HUES6 (cell line): Measurements from ENCODE around the gene PIP5K1A.
"Not testable (repeated sequence)": the region's sequence is repeated elsewhere in the genome, so short reads cannot be mapped to it uniquely, and the experiment has no call there.

ENCODE experiments used
- H3K27ac ChIP-seq: 2 replicates; pipeline ENCODE4 v1.7.0; 2013; ENCODE audit warnings: low read depth, mild to moderate bottlenecking, low read length, inconsistent platforms
- H3K27me3 ChIP-seq: 2 replicates; pipeline ENCODE4 v1.6.1; 2013; ENCODE audit warnings: low read length; ENCODE audit not compliant: control insufficient read depth, insufficient read depth
- H3K36me3 ChIP-seq: 2 replicates; pipeline ENCODE4 v1.6.1; 2013; ENCODE audit warnings: low read length; ENCODE audit not compliant: control insufficient read depth, insufficient read depth
- H3K4me1 ChIP-seq: 2 replicates; pipeline ENCODE4 v1.6.1; 2013; ENCODE audit warnings: low read length; ENCODE audit not compliant: control insufficient read depth, insufficient read depth
- H3K4me3 ChIP-seq: 2 replicates; pipeline ENCODE4 v1.5.1; 2013; ENCODE audit warnings: low read depth, low read length
- H3K9ac ChIP-seq: one replicate; pipeline ENCODE4 v1.6.1; 2013; ENCODE audit warnings: mild to moderate bottlenecking, low read length
- H3K9me3 ChIP-seq: 2 replicates; pipeline ENCODE4 v1.6.1; 2013; ENCODE audit warnings: low read depth, low read length; ENCODE audit not compliant: control insufficient read depth, insufficient read depth

The PIP5K1A gene

DNA sequence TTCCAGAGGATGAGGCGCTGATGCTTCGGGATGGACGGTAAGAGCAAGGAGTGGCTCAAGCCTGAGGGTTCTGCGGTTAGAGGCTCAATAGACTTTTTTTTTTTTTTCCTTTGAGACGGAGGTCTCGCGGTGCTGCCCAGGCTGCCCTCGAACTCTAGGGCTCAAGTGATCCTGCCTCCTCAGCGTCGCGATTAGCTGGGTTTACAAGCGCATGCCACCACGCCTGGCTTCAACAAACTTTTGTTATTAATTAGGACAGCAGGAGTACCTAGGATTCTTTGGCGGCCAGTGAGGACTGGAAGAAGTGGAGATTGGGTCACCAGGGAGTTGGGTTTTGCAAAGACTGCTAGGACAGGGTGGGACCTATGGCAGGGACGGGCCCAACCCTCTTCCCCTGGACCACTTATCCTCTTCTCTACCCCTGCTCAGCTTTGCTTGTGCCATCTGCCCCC lies 31.8 kb upstream of the PIP5K1A start:
- Histone ChIP-seq H3K27ac (peak overlapping the region; percentile 35; the same call in 1 of the 2 replicates), H3K9me3 (no peaks in the 10 kb centered on the region), H3K4me3 (peak overlapping the region; percentile 95), H3K27me3 (no peaks in the 10 kb centered on the region), H3K36me3 (peaks cover 30% of the 10 kb centered on the region), H3K9ac (peak overlapping the region; percentile 89), H3K4me1 (peaks cover 7% of the 10 kb centered on the region)

DNA sequence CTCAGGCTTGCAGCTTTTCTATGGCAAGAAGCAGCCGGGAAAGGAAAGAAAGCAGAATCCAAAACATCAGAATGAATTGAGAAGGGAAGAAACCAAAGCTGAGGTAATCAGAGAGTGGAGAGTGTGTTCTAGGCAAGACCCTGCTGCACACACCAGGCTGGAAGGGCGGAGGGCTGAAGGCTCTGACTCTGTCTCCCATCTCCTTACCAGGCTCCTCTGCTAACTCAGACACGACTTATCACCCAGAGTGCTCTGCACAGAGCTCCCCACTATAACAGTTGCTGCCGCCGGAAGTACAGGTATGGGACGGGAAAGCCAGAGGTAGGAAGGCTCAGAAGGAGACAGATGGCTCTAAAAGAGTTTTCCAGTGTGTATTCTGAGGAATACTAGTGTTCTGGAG lies 31.2 kb upstream of the PIP5K1A start:
- peak overlapping the region; percentile 95 for H3K4me3 ChIP-seq
- peaks cover 27% of the 10 kb centered on the region for H3K36me3 ChIP-seq
- H3K27ac ChIP-seq: no peak overlapping the region
- no peaks in the 10 kb centered on the region for H3K27me3 ChIP-seq
- peaks cover 7% of the 10 kb centered on the region for H3K4me1 ChIP-seq
- H3K9ac ChIP-seq: peak overlapping the region; percentile 89
- no peaks in the 10 kb centered on the region for H3K9me3 ChIP-seq

DNA sequence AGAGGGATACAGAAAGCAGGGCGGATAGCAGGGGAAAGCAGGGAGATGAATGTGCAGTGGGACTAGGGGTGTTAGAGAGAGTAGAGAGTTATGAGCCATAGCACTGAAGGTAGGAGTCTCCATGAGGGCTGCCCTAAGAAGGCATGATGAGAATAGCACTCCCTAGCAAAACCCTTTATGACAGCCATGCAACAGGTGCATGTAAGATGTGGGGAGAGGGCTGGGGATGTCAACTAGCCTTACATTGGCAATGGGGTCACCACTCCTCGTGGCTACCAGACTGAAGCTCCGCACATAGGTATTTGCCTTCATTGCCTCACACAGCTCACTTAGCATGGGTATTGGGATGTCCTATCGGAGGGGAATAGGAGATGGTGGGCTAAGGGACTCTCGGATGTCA lies 27.2 kb upstream of the PIP5K1A start:
- no peak overlapping the region for H3K27ac ChIP-seq
- H3K27me3 ChIP-seq: no peaks in the 10 kb centered on the region
- H3K4me1 ChIP-seq: no peaks in the 10 kb centered on the region
- H3K36me3 ChIP-seq: peaks cover 52% of the 10 kb centered on the region
- no peak overlapping the region for H3K9ac ChIP-seq
- H3K4me3 ChIP-seq: no peak overlapping the region
- no peaks in the 10 kb centered on the region for H3K9me3 ChIP-seq

DNA sequence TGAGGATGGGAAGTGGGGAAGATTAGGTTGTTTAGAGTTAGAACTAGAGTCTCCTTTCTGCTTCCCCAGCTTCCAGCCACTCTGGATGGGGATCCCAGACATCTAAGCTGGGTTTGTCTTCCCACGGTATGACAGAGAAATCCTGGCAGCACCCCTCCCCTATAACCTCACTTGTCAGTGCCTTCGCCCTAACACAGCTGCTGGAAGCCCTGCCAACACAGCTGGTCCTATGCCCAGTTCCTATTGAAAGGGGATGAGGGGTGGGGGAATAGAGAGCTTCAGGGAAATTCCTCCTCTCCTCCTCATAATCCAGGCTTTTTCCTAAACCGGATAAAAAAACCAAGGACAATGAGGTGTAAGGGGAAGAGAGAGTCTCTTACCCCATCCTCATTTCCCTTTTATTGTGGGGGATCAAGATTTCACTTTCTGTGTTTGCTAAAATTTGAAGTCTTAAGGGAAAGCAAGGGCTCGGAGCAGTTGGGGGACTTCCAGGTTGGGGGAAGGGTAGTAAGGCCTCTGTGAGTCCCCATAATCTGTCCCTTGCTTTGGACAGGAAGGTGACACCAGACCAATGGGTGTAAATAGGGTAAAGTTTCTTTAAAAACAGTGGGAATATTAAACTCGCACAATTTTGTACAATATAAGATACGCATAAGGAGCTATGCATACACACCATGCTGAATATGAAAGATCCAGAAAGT lies 23.2 kb upstream of the PIP5K1A start:
- H3K27ac ChIP-seq: no peak overlapping the region
- no peak overlapping the region for H3K9ac ChIP-seq
- no peaks in the 10 kb centered on the region for H3K4me1 ChIP-seq
- H3K36me3 ChIP-seq: peaks cover 69% of the 10 kb centered on the region
- H3K4me3 ChIP-seq: no peak overlapping the region
- H3K27me3 ChIP-seq: no peaks in the 10 kb centered on the region
- H3K9me3 ChIP-seq: no peaks in the 10 kb centered on the region

DNA sequence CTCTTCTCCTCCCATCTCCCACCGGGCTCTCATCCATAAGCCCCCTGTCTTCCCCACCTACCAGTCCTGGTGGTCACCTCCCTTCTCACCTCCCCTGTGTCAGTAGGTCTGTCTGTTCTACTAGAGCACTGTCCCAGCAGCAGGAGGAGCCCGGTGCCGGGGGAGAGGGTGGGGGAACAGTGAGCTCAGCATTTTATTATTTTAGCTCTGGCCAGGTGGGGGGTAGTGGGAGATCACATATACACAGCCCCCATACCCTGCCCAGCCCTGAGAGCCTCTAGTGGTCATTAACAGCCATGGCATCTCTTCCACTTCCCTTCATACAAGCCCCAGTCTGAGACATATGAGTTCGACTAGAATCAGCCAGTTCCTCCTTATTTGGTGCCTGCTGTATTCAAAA lies 22.5 kb upstream of the PIP5K1A start, which contains the start of gene TMOD4:
Gene TMOD4 (minus strand): TSS at position 119 of the 400 bp plus-strand sequence. CDS start 1,106 bp downstream, outside the sequence.
- H3K36me3 ChIP-seq: peaks cover 70% of the 10 kb centered on the region
- no peaks in the 10 kb centered on the region for H3K9me3 ChIP-seq
- H3K27me3 ChIP-seq: no peaks in the 10 kb centered on the region
- H3K4me1 ChIP-seq: no peaks in the 10 kb centered on the region
- H3K9ac ChIP-seq: no peak within 1 kb of the TSS
- no peak within 1 kb of the TSS for H3K4me3 ChIP-seq
- H3K27ac ChIP-seq: no peak within 1 kb of the TSS

DNA sequence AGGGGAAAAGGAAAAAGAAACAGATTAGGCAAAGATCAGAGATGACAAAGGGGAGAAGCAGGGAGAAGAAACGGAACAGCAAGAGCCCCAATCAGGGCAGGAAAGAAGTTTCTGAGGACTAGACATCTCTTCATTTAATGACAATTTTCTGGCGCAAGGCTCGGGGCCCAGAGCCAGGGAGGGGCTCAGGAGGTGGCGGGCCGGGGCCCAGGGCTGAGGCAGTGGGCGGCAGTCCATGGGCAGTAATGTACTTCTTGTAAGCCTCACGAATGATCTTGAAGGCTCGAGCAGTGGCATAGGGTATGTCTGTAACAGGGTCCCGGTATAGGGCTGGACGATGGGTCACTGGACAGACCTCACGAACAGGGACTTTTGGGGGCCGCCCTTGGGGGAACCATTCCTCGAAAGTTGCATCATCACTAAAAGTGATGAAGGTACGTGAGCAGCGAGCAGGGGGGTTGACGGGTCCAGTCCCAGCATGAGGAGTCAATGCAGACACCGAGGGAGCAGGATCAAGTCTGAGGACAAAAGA lies 21.8 kb upstream of the PIP5K1A start:
- Histone ChIP-seq H3K9me3 (no peaks in the 10 kb centered on the region), H3K27ac (no peak overlapping the region), H3K4me3 (no peak overlapping the region), H3K36me3 (peaks cover 77% of the 10 kb centered on the region), H3K27me3 (no peaks in the 10 kb centered on the region), H3K9ac (no peak overlapping the region), H3K4me1 (no peaks in the 10 kb centered on the region)

DNA sequence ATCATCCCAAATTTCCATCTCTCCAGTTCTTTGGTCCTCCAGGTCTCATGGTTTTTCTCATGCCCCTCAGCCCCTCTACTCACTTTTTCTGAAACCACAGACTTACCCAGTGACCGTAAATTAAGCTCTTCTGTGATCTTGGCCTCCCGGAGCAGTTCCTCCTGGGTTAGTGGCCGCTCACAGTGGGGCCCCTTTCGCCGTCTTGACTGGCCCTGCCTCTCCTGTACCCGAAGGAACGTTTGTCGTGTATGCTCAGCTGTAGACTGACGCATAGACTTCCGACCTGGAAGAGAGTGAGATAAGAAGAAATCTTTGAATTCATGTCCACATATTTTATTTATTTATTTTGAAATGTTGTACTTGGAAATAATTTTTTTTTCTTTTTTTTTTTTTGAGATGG lies 14.1 kb upstream of the PIP5K1A start:
- no peaks in the 10 kb centered on the region for H3K9me3 ChIP-seq
- H3K36me3 ChIP-seq: peaks cover 70% of the 10 kb centered on the region
- no peak overlapping the region for H3K9ac ChIP-seq
- H3K27ac ChIP-seq: no peak overlapping the region
- no peaks in the 10 kb centered on the region for H3K4me1 ChIP-seq
- no peaks in the 10 kb centered on the region for H3K27me3 ChIP-seq
- H3K4me3 ChIP-seq: no peak overlapping the region

DNA sequence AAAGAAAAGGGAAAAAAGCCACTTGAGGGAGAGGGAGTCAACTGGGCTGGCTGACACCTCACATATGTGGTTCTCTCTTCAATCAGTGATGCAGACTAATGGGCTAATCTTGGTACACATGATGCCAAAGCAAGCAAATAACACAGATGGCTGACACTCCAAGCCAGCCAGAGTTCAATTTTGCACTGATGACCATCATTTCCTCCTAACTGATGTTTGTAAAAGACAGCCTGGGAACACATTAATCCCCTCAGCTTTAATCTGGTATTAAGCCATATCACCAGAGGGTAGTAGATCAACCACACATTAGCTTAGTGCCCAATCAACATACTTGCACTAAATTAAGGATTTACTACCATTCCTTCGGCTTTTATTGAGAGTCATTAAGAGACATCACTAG lies 11.1 kb upstream of the PIP5K1A start:
- no peaks in the 10 kb centered on the region for H3K9me3 ChIP-seq
- H3K4me1 ChIP-seq: no peaks in the 10 kb centered on the region
- no peak overlapping the region for H3K4me3 ChIP-seq
- no peak overlapping the region for H3K27ac ChIP-seq
- peaks cover 41% of the 10 kb centered on the region for H3K36me3 ChIP-seq
- no peak overlapping the region for H3K9ac ChIP-seq
- H3K27me3 ChIP-seq: no peaks in the 10 kb centered on the region

DNA sequence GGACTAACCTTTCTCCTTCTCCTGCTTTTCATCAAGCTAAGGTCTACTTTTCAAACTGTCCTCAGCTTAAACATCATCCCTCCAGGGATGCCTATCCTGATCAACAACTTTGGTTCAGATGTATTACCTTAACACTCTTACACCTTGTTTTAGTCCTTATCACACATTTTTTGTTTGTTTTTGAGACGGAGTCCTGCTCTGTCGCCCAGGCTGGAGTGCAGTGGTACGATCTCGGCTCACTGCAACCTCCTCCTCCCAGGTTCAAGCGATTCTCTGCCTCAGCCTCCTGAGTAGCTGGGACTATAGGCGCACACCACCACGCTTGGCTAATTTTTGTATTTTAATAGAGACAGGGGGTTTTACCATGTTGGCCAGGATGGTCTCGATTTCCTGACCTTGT lies 9.7 kb upstream of the PIP5K1A start:
- not testable (repeated sequence) for H3K9me3 ChIP-seq, H3K27ac ChIP-seq, H3K4me1 ChIP-seq, H3K27me3 ChIP-seq
- peak overlapping the region; percentile 96 for H3K4me3 ChIP-seq
- peaks cover 28% of the 10 kb centered on the region for H3K36me3 ChIP-seq
- peak overlapping the region; percentile 81 for H3K9ac ChIP-seq

DNA sequence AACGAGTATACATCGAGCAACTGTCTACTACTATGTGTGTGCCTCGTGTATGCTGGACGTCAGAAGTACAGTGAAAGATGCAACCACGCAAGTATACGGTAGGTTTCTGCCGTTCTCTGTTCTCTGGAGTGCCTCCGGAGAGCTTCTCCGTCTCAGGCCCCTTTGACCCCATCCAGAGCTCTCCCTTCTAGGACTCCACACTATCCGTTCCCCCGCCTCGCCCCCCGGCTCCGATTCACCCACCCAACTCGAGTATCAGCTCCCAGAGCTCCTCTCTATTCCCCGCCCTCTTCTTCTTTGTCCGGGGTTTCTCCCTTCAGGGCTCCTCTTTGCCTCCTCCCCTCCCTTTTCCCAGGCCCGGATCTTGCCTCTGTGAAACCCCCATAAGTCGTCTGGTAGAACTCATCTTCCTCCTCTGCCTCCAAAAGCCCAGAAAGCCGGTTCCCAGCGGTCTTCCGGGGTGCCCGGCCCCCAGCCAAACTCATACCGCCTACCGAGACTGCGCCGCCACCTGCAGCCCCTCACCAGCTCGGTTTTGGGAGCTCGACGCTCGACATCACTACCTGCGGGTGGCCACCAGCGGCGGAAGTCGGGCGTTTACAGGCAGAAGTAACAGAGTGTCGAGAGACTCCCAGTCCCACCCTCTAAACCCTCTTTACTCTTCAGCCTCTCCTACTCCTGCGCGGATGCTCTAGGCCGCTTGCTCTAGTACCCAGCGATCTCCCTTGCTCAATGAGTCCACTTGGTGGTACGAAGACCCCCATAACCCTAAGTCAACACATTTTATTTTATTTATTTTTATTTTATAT lies 8.5 kb upstream of the PIP5K1A start, which contains the start of gene VPS72:
Gene VPS72 (minus strand): TSS at position 561 of the 809 bp plus-strand sequence. CDS start 76 bp downstream, at position 485.
- Histone ChIP-seq H3K4me3 (peak within 1 kb of the TSS; percentile 96), H3K9me3 (no peaks in the 10 kb centered on the region), H3K27me3 (no peaks in the 10 kb centered on the region), H3K4me1 (no peaks in the 10 kb centered on the region), H3K36me3 (peaks cover 16% of the 10 kb centered on the region), H3K9ac (peak within 1 kb of the TSS; percentile 81), H3K27ac (peak within 1 kb of the TSS; percentile 51; the same call in 1 of the 2 replicates)

DNA sequence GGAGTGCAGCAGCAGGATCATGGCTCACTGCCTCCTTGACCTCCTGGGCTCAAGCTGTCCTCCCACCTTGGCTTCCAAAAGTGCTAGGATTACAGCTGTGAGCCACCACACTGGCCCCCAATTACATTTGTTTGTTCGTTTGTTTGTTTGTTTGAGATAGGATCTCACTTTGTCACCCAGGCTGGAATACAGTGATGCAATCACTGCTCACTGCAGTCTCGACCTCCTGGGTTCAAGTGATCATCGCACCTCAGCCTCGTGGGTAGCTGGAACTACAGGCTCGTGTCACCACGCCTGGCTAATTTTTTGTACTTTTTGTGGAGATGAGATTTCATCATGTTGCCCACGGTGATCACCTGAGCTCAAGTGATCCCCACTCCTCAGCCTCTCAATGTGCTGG lies 6.3 kb upstream of the PIP5K1A start:
- no peak overlapping the region for H3K4me3 ChIP-seq
- H3K9me3 ChIP-seq: no peaks in the 10 kb centered on the region
- no peaks in the 10 kb centered on the region for H3K27me3 ChIP-seq
- no peak overlapping the region for H3K27ac ChIP-seq
- no peak overlapping the region for H3K9ac ChIP-seq
- H3K36me3 ChIP-seq: 0 out of 2 replicates have a peak, but pooled peaks cover 4% of the 10 kb centered on the region
- no peaks in the 10 kb centered on the region; the same call in 1 of the 2 replicates for H3K4me1 ChIP-seq
